Mucosa of descending colon (tissue), 3 donors: ENCODE data around the gene DYNC1LI2. TPM values are rescaled to one million over a fixed set of nuclear protein-coding genes. Genes with fewer than 3 reads are reported as not detected.
A peak's percentile ranks its signal among the peaks of the same experiment; 100 is the strongest.

Source experiments
- ATAC-seq: fragments of 200-7000 bp; cut with Tn5 transposase; one replicate; pipeline ENCODE4 v1.9.1; 2020; ENCODE audit warnings: mild to moderate bottlenecking, moderate library complexity
- DNase-seq, 3 donors: peaks; one replicate each; pipeline ENCODE4 v3.0.0-alpha.2; 2020
- H3K36me3 ChIP-seq: fragments of 200-600 bp; one replicate; pipeline ENCODE4 v1.8.0; 2021; ENCODE audit warnings: low read depth, mild to moderate bottlenecking
- H3K4me1 ChIP-seq: fragments of 200-600 bp; one replicate; pipeline ENCODE4 v1.8.0; 2021; ENCODE audit warnings: low read depth, mild to moderate bottlenecking
- H3K4me3 ChIP-seq: fragments of 200-600 bp; one replicate; pipeline ENCODE4 v1.8.0; 2021; ENCODE audit warnings: mild to moderate bottlenecking
- H3K9me3 ChIP-seq: fragments of 200-600 bp; one replicate; pipeline ENCODE4 v1.8.0; 2021; ENCODE audit warnings: mild to moderate bottlenecking
- intact Hi-C, 2 donors: fragments of 100-400 bp; cut with DNase I in 1 of 2; cut with micrococcal nuclease in 1 of 2; formaldehyde crosslinking; loops; one replicate each; pipeline versions ENCODE4 v1.11.0 to v1.11.1; 2022; cut with DNase I, micrococcal nuclease
- total RNA-seq, 3 donors: library from RNA; stranded (reverse); fragmentation: NEBNext Ultra II Directional in 2 of 3; extraction: Animal tissue kit (Norgen Biotek cat#: 25700) in 2 of 3; gene quantifications; one replicate each; pipeline versions ENCODE4 v1.2.1 to v1.2.4, GENCODE V29; 2021 to 2023
- TF ChIP-seq, protein P1 (sequence below): fragments of 200-600 bp; IDR thresholded peaks from one replicate; pipeline ENCODE4 v1.8.0; 2022; ENCODE audit warnings: antibody characterized with exemption, mild to moderate bottlenecking
- donor health status: DM: no; HTN: no; CAD: no; lungs with moderate emphysema.
- donor health status: DM: no; HTN: no; CAD: no.
- donor health status: DM: no; HTN: yes; CAD: no.

DYNC1LI2 gene
- total RNA-seq, 3 donors from 2014 or later, result 153 to 249 (median 217) TPM

DNA sequence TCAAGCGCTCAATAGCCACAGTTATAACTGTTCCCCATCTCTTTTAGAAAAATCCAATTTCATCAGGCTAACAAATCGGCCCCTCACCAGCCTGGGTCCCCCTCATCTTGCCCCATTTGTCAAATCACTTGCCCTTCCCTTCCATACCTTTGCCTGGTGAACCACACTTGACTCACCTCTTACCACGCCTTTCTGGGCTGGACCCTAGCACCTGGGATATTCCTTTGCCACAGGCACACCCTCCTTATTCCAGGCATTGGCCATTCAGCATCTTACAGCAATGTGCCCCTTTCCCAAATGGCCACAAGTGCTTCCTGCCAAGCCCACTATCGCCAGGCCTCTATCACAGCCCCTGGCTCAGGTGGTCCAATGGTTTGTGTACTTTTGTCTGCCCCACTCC, 69.7 kb downstream of the DYNC1LI2 start:
- Histone ChIP-seq H3K36me3 (no peaks in the 10 kb centered on the region), H3K4me1 (no peaks in the 10 kb centered on the region), H3K4me3 (no peak overlapping the region), H3K9me3 (no peaks in the 10 kb centered on the region)
- DNase-seq (no peak), ATAC-seq (peak; percentile 81)
- TF ChIP-seq, protein P1, sequence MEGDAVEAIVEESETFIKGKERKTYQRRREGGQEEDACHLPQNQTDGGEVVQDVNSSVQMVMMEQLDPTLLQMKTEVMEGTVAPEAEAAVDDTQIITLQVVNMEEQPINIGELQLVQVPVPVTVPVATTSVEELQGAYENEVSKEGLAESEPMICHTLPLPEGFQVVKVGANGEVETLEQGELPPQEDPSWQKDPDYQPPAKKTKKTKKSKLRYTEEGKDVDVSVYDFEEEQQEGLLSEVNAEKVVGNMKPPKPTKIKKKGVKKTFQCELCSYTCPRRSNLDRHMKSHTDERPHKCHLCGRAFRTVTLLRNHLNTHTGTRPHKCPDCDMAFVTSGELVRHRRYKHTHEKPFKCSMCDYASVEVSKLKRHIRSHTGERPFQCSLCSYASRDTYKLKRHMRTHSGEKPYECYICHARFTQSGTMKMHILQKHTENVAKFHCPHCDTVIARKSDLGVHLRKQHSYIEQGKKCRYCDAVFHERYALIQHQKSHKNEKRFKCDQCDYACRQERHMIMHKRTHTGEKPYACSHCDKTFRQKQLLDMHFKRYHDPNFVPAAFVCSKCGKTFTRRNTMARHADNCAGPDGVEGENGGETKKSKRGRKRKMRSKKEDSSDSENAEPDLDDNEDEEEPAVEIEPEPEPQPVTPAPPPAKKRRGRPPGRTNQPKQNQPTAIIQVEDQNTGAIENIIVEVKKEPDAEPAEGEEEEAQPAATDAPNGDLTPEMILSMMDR, result no peak
- intact Hi-C loops, result no loop called here

DNA sequence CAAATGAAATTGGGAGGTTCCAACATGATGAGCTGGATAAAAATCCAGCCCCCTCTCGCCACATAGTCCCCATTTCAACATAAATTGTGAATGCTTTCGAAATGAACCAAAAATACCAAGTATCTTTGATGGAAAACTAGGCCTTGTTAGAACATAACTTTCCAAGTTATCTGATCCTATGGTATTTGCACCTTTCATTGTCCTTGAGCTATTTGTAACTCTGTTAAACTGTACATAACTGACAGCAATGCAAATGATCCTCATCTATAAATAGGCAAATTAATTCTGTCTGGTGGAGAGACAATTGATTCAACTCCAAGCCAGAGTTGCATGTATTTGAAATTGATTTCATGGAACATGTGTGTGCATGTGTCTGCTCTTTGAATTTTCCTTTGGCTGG, 73.1 kb downstream of the DYNC1LI2 start:
- Histone ChIP-seq H3K4me1 (no peaks in the 10 kb centered on the region), H3K36me3 (no peaks in the 10 kb centered on the region), H3K9me3 (no peaks in the 10 kb centered on the region), H3K4me3 (no peak overlapping the region)
- ATAC-seq (no peak), DNase-seq (no peak)
- intact Hi-C loops, result no loop called here
- TF ChIP-seq, protein P1, result no peak

DNA sequence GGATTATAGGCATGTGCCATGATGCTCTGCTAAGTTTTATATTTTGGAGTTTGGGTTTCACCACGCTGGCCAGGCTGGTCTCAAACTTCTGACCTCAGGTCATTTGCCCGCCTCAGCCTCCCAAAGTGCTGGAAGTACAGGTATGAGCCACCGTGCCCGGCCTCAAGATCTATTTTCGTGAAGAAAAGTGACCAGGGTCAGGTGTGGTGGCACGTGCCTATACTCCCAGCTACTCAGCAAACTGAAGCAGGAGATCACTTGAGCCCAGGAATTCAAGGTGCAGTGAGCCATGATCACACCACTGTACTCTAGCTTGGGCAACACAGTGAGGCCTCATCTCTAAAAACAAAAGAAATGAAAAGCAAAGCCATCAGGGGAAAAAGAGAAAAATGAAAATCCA, 73.6 kb downstream of the DYNC1LI2 start:
- Histone ChIP-seq H3K36me3 (no peaks in the 10 kb centered on the region), H3K4me1 (no peaks in the 10 kb centered on the region), H3K4me3 (no peak overlapping the region)

DNA sequence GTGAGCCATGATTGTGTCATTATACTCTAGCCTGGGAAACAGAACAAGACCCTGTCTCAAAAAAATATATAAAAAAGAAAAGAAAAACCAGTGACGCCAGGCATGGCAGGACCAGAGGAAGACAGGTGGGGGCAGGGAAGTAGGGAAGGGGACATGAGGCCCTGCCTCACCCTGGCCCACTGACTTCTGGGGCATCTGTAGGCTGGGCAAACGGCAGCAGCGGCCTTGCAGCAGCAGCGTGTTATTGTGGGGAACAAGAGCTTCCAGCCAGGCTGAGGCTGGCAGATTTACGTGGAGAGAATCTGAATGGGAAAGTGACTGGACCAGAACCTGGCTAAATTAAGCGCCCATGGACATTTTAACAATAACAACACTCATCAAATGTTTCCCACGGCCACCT, 74.2 kb downstream of the DYNC1LI2 start:
- TF ChIP-seq, protein P1, result no peak
- H3K36me3 ChIP-seq, result no peaks in the 10 kb centered on the region
- H3K4me1 ChIP-seq, result no peaks in the 10 kb centered on the region
- no peak for ATAC-seq
- intact Hi-C loops, result no loop called here
- H3K4me3 ChIP-seq, result no peak overlapping the region
- DNase-seq, result no peak
- no peaks in the 10 kb centered on the region for H3K9me3 ChIP-seq

More for the DNA sequence above, 73.6 kb downstream of the DYNC1LI2 start:
- H3K9me3 ChIP-seq, result no peaks in the 10 kb centered on the region
- intact Hi-C loops, result no loop called here
- ATAC-seq, result no peak
- TF ChIP-seq, protein P1, result no peak
- no peak for DNase-seq

DNA sequence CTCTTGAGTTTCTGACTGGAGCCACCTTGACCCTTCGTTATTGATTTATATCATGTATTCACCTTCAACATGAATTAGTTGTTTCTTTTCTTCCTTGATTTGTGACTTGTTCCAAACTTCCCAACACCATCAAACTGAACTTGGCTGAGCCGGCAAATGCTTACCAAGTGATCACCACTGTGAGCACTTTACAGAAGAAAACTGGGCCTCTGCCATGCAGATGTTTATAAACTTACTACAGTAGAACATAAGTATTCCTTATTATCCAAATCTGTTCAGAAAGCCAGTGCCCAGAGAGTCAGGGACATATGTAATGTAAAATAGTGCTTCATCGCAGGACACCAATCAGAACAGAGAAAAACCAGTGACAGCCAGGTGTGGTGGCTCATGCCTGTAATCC, 74.8 kb downstream of the DYNC1LI2 start:
- DNase-seq, result no peak
- TF ChIP-seq, protein P1, result no peak
- no peak overlapping the region for H3K4me3 ChIP-seq
- intact Hi-C loops, result no loop called here
- H3K4me1 ChIP-seq, result no peaks in the 10 kb centered on the region
- no peaks in the 10 kb centered on the region for H3K36me3 ChIP-seq
- ATAC-seq, result no peak
- H3K9me3 ChIP-seq, result no peaks in the 10 kb centered on the region

DNA sequence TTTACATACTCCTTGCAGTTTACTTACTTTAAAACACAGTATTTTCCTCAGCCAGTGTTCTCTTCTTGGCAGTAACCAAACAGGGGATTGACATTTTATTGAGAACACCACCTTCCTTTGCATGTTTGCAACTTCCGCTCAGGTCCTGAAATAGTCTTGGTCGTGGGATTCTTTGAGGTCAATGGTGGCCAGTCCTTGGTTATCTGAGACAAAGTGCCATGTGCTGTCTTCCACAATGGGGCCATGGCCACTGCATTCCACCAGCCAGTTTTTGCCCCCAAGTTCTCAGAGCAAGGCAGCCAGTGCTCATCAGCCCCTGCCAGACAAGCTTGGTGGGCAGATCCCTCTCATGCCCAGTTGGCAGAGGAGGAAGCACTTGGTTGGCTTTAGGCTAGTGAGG, 77.7 kb downstream of the DYNC1LI2 start:
- DNase-seq (no peak), ATAC-seq (no peak)
- no peak overlapping the region for H3K4me3 ChIP-seq
- peaks cover 12% of the 10 kb centered on the region for H3K4me1 ChIP-seq
- H3K9me3 ChIP-seq, result no peaks in the 10 kb centered on the region
- H3K36me3 ChIP-seq, result no peaks in the 10 kb centered on the region
- TF ChIP-seq, protein P1, result no peak
- intact Hi-C loops, result no loop called here
